Measurements from ENCODE around the gene ABLIM3.

- TF ChIP-seq CTCF (optimal IDR thresholded peaks at IDR 0.05 in 1 of 3, IDR thresholded peaks at IDR 0.05 in 1 of 3, conservative IDR thresholded peaks at IDR 0.05 in 1 of 3; ENCODE audit: extremely low read depth in 1 of 3, insufficient read depth in 2 of 3, low read length in 3 of 3) (no peak), EZH2 (IDR thresholded peaks at IDR 0.05; ENCODE audit: low read length) (no peak)
These were observed 23.3 kb upstream of the ABLIM3 start for GRCh38 chr5:149117970-149118369.
